ENCODE results near the gene HOXA1.

DNA sequence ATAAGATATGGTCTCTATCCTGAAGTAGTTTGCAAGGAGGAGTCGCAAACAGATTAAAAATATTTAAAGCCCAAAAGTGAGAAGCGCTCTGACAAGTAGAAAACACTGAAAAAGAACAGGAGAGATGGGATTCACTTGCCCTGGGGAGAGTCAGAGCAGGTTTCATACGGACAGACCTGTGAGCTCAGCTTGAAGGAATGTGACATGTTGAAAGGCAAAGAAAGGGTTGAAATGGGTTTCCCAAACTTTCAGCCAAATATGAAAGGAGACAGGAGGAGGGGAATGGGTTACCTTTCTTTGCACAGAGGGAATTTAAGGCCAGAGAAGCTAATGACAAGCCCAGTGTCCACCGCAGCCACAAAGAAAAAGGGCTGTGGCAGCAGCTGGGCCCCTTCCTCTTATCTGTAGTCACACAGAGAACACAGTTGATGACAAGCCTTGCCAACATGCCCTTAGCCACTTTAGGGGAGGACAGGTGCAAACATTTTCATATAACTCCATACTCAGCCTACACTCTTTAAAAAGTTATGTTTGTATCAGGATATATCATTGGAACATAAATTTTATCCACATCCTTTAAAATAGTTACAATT, 14.9 kb downstream of the HOXA1 start:
- TF ChIP-seq CTCF (IDR thresholded peaks at IDR 0.05) (no peak), POLR2A (IDR thresholded peaks at IDR 0.05; ENCODE audit: low read depth) (no peak), EP300 (IDR thresholded peaks at IDR 0.05) (no peak), POLR2AphosphoS5 (IDR thresholded peaks at IDR 0.05) (no peak)

Data from esophagus muscularis mucosa (tissue), 4 donors.